T-helper 22 cell (primary cell): ENCODE results near the gene HARS1.
"Not testable (repeated sequence)": the region's sequence is repeated elsewhere in the genome, so short reads cannot be mapped to it uniquely, and the experiment has no call there.

Experiments used
- DNase-seq: peaks from one replicate; pipeline ENCODE4 v3.0.0-alpha.2; 2020; ENCODE audit warnings: low read depth

HARS1 gene

GRCh38 chr5:140674629-140675028, 16.5 kb downstream of the HARS1 start:
- DNase-seq, result no peak

GRCh38 chr5:140674211-140674610, 17.0 kb downstream of the HARS1 start:
- no peak for DNase-seq

GRCh38 chr5:140673187-140673976, 17.8 kb downstream of the HARS1 start, which contains the start of gene DND1:
Gene DND1 (minus strand): TSS chr5:140673576. CDS start chr5:140673542, 34 bp downstream.
- DNase-seq, result no peak

GRCh38 chr5:140672455-140673186, 18.5 kb downstream of the HARS1 start:
- DNase-seq, result no peak

GRCh38 chr5:140671472-140672125, 19.6 kb downstream of the HARS1 start:
- DNase-seq, result no peak

GRCh38 chr5:140671035-140671434, 20.1 kb downstream of the HARS1 start:
- not testable (repeated sequence) for DNase-seq

- peak; percentile 97 for DNase-seq
Observed at GRCh38 chr5:140664359-140665119, 26.6 kb downstream of the HARS1 start, which contains the start of gene WDR55. Gene WDR55 (plus strand): TSS chr5:140664904. CDS start chr5:140664913, 9 bp downstream.

- no peak for DNase-seq
Observed at GRCh38 chr5:140664030-140664358, 27.2 kb downstream of the HARS1 start.

- DNase-seq, result not testable (repeated sequence)
Observed at GRCh38 chr5:140660371-140660770, 30.8 kb downstream of the HARS1 start.

- no peak for DNase-seq
Observed at GRCh38 chr5:140658870-140659269, 32.3 kb downstream of the HARS1 start.

- DNase-seq, result no peak
Observed at GRCh38 chr5:140647042-140647419, 44.1 kb downstream of the HARS1 start.

- no peak for DNase-seq
Observed at GRCh38 chr5:140642718-140643117, 48.5 kb downstream of the HARS1 start.

GRCh38 chr5:140641716-140642115, 49.5 kb downstream of the HARS1 start:
- no peak for DNase-seq

- DNase-seq, result peak; percentile 95
Observed at GRCh38 chr5:140639148-140639981, 51.8 kb downstream of the HARS1 start, which contains the start of gene TMCO6. Gene TMCO6 (plus strand): TSS chr5:140639451. CDS start chr5:140639528, 77 bp downstream.

- not testable (repeated sequence) for DNase-seq
Observed at GRCh38 chr5:140638898-140639147, 52.3 kb downstream of the HARS1 start.

GRCh38 chr5:140637371-140638100, 53.6 kb downstream of the HARS1 start:
- DNase-seq, result no peak

GRCh38 chr5:140635291-140636257, 55.6 kb downstream of the HARS1 start:
- DNase-seq, result no peak

GRCh38 chr5:140634103-140634502, 57.1 kb downstream of the HARS1 start:
- DNase-seq, result no peak

- no peak for DNase-seq
Observed at GRCh38 chr5:140633501-140633900, 57.7 kb downstream of the HARS1 start.
